Stimulated activated CD4-positive, alpha-beta T cell treated with anti-CD3 and anti-CD28 coated beads, TNF-alpha, amount 100 ng/mL, for 48 hours (primary cell): ENCODE data around the gene FGF14.

Experiments used
- DNase-seq, 3 donors: peaks; one replicate each; pipeline ENCODE4 v3.0.0-alpha.2; 2020; ENCODE audit warnings: low read depth in 3 of 3

Gene FGF14

DNA sequence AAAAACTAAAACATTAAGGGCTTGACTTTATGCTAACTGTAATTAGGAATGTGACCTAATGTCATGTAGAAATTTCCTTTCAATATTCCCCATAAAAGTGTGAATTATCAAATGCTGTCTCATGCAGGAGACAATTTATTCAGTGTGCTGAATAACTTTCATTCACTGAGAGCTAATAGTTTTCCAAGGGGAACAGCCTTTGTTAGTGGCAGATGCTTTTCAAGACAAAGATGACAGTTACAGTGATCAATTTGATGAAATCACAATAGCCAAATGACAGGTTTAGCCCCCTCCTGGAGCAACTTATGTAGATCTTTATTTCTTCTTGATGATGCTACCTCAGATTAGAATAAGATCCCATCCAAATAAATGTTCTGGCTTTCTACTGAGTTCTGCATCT is 673.8 kb downstream of the FGF14 start:
- no peak for DNase-seq

DNA sequence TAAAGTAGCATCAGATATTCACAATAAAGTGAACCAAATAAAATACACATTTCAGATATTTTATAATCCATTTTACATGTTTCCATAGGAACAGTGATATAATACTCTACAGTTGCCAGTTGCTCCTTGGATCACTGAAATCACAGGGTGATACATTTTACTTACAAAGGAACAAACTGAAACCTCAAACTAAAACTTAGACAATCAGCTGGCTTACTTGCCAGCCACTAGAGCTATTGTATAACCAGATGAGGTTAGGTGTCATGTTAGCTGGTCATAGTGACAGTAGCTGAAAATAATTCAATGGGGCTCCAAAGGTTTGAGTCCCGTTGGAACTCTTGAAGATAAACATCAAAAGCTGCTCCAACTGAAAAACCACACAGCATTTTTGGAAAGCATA is 674.7 kb downstream of the FGF14 start:
- DNase-seq = no peak

DNA sequence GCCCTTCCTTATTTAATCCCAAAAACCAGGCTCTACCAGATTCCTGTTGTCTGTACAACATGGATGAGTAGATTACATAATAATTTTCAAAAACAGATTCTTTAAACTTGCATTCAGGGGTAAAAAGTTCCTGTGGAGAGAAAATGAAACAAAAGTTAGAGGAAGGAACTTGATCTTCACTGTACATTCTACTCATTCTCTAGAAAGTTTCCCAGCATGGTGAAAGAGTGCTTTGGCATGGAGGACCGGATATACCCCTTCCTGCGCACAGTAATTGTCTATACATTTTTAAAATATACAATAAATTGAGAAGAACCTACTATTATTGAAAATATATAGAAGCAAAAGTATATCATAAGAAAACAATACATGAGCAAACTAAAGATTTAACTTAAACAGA is 675.2 kb downstream of the FGF14 start:
- no peak for DNase-seq

DNA sequence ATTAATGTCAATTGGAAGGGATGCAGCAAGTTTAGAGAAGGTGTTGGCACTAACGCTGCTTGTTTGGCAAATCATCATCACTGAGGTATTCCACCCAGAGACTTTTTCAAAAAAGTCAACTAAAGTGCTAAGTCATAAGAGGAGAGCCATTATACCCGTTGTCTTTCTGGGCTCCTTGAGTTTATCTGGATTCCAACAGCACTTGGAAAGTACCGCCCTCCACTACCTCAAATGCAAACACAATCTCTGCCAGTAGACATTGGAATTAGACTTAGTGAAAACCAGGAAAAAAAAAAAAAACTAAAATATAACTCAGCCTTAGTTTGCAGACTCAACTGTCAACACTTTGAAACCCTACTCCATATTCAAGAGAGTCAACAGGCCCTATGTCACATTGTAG is 683.4 kb downstream of the FGF14 start:
- no peak for DNase-seq

DNA sequence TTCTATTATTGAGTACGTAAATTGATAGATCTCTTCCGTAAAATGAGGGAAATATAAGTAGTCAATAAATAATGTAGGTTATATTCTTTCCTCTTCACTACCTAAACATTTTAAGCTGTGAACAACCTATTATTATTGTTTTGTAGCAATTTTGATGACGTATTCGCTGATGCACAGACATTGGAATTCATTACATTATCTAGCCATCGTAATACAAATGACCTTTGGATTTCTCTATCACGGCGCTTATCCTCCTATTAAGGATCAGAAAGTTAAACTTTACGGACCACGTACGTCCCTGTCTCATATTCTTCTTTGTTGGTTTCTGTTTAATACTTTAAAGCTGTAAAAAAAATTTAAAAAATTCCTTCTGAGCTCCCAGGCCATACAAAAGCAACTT is 684.5 kb downstream of the FGF14 start:
- no peak for DNase-seq

DNA sequence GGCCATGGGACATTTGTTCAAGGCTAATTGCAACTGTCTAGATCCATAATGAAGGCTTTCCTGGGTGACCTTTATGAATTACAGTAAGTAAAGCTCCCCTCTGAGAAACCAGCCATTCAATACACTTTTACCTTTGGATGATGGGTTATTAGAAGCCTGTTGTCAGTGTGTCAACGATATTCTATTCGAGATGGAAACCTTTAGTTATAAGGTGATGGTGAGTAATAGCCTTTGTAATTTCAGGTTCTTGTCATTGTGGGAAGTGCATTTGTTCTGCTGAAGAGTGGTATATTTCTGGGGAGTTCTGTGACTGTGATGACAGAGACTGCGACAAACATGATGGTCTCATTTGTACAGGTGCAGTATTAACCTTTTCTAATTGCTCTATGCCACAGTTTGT is 687.7 kb downstream of the FGF14 start:
- DNase-seq = no peak

- no peak for DNase-seq
Measured at GRCh38 chr13:101712026-101712348, 689.9 kb downstream of the FGF14 start.

DNA sequence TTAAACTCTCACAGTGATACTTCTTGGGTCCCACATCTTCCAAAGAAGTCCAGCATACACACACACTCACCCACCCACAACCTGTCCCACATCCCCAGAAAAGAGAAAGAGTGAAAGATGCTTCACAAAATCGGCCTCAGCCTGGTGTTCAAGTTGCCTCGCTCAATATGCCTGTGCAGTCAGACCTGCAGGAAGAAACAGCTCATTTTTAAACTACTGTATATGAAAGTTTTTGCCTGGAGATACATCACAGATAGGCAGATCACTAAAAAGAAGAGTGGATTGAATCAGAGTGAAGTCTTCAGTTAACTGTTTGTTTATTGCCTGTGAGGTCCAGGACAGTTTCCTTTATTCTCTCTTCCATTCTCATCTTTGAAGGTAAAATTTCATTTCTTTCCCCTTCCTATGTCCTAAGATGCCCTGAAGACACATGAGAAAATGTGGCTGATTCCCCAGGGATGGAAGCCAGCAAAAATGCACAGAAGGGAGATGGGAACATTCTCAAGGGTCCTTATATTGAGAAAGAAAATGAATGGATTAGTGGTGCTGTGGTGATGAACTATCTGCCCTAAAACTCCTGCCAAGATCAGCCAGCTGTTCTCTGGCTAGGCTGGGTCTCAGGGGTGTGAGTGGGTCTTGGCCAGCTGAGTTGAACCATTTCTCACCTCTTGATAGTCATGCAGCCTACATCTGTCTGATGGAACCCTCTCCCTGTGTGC is 690.4 kb downstream of the FGF14 start:
- DNase-seq = no peak

DNA sequence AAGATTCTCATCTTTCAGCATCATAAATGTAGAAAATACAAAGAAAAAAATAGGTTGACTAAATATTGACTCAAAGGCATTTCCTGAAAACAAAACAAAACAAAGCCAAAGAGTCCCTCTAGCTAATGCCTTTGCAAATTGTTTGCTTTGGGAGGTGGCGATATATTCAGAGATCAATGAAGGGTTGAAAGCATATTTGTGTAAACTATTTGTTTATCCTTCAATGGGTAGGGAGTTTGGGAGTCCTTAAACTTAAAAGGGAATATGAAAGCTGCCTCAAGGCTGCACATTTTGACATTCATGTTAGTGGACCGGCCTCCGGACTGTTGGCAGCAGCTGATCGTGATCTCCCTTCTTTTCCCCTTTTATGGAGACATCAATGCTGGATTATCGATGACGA is 691.9 kb downstream of the FGF14 start:
- no peak for DNase-seq

GRCh38 chr13:101708115-101708514 is 693.7 kb downstream of the FGF14 start:
- DNase-seq = no peak

DNA sequence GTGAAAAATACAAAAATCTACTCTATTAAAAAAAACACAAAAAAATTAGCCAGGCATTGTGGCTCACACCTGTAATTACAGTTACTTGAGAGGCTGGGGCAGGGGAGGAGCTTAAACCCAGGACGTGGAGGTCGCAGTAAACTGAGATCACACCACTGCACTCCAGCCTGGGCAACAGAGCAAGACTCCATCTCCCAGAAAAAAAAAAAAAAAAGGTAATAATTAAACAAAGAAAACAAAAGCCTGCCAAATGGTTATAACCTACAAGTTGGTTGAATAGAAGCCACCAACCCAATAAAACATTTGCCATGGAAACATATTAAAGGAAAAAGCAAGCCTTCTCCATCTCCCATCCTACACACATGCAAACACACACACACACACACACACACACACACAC is 694.2 kb downstream of the FGF14 start:
- DNase-seq = no peak

GRCh38 chr13:101706651-101707050 is 695.2 kb downstream of the FGF14 start:
- no peak for DNase-seq

DNA sequence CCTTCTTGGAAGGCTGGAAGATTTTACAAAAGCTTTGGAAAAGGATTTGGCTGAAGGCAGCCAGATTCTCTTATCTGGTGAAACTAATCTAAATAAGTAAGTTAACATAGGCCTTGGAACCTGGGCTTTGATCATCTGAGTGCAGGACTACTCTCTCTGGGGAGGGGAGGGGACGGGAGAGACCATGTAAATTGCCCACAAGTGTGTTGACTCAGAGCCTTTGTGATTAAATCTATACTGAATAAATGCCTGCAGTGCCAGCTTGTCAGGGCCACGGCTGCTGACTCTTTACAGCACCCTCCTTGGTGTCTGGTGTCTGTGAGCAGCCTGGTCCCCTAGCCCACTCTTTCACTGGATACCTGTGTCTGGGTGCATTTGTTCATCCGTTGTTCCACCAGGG is 698.0 kb downstream of the FGF14 start:
- no peak for DNase-seq

- DNase-seq = no peak
Measured at GRCh38 chr13:101703081-101703480, 698.8 kb downstream of the FGF14 start.

DNA sequence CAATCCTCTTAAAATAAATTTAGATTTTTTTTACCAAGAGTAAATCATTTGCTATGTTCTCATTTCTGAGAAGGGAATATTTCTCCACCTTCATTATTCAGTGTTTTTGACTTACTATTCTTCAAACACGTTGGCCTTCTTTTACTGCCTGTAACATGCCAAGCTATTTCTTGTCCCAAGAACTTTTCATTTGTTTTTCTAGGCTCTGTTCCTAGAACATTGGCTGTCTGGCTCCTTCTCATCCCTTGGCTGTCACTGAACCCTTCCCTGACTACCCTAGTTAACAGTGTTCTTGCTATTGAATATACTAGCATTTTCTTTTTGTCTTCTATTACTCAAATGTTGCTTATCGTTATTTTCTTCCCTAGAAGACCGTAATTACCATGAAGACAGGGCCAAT is 701.2 kb downstream of the FGF14 start:
- no peak for DNase-seq

- DNase-seq = no peak
Measured at GRCh38 chr13:101698400-101698799, 703.4 kb downstream of the FGF14 start.

DNA sequence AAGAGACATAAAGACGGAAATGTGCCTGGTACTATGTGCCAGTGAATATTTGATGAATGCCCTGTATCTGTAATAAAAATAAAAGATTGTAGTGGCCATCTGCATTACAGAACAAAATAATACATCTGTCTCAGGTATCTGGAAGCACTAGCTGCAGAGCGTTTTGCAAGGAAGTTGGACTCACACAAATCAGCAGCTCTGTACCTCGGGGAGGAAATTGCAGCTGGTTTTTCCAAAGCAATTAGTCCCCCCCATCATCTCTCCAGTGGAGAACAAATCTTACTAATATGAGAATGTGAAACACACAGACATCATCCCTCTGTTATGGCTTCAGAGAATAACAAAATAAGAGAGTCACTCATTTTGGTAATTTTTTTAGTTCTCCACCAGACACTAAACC is 704.1 kb downstream of the FGF14 start:
- DNase-seq = no peak

GRCh38 chr13:101695870-101696516 is 705.9 kb downstream of the FGF14 start:
- no peak for DNase-seq

GRCh38 chr13:101691341-101691860 is 710.4 kb downstream of the FGF14 start:
- no peak for DNase-seq

DNA sequence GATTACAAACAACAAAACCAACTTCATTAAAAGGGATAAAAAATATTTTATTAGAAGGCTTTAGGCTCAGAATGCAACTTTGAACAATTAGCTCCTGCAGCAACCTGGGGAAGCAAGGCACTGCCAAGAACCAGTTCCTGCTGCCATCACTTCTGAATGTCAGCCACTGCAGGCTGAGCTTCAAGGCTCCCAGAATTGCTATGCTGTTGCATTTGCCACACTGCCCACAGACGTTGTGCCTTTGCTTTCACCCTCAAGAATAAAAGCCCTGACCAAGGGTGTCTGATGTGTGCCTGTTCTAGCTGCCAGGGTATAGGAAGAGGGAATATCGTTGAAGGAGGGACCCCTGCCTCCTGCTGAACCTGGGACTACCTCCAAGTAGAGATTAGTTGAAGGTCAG is 711.0 kb downstream of the FGF14 start:
- no peak for DNase-seq

DNA sequence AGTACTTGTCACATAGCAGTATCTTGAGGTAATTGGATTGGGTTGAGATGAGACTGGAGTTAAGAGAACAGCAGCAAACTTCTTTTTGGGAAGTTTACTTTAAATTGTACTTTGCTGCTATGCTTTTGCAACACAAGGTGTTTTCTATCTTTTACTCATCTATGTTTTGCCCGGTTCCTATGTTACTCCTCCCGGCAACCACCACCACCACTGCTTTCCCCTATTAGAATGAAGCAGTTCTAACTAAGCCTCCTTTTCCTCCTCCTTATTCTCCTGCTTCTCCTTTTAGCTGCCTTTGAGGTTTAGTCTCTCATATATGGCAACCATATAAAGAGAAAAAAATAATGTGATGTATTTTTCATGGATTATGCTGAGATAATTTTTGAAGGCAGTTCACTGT is 715.8 kb downstream of the FGF14 start:
- no peak for DNase-seq

DNA sequence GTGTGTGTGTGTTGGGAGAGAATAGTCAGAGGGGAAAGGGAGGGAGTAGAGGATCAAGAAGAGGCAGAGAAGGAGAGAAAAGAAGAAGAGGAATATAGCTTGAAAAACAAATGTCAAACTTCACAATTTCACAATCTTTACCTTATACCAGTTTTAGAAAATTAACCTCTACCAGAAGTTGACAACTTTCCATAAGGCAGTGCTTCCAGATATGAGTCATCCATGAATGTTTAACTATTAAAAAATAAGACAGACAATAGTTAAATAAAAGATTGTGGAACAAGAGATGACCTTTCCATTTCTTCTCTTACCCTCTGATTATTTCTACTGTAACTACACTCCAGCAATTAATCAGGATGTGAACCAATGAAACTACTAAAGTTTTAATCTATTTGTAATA is 720.0 kb downstream of the FGF14 start:
- no peak for DNase-seq

DNA sequence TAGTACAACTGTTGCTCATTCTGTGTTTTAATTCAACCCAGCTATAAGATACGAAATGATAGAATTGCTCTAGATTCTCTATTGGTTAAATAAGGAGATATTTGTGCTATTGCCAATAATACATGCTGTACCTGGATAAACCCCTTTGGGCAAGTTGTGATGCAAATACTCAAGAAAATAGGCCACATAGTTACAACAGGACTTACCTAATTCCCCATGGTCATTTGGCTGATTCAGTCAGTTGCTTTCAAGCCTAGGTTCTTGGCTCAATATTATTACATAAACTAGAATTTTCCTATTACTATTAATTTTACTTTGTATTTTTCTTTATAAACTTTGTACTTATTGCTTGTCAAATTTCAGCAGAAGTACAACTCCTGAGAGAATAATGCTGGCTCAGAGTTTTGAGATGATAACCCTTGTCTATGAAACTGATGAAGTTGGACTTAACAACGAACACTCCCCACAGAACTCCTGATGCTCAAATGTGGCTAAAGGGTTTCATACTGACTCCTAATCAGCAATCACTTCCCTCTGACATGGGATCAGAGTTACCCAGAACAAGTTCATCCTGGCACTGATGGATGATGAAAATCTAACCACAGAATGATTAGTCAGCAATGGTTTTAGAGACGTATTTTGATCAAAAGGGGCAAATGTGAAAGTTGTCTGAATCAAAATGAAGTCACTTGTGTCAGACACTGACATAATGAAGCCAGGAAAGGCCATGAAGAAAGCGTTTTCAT is 728.3 kb downstream of the FGF14 start:
- DNase-seq = no peak
